ENCODE measurements around the gene GPLD1. TPM values are rescaled to one million over a fixed set of nuclear protein-coding genes. Genes with fewer than 3 reads are reported as not detected.

The GPLD1 gene
- total and polyA plus RNA-seq, 9 of the 15 experiments (the other 6 are each of a cell fraction or from before 2014, with no cell fraction given) = 0.11 to 1.3 (median 0.82) TPM

- TF ChIP-seq, protein P1, sequence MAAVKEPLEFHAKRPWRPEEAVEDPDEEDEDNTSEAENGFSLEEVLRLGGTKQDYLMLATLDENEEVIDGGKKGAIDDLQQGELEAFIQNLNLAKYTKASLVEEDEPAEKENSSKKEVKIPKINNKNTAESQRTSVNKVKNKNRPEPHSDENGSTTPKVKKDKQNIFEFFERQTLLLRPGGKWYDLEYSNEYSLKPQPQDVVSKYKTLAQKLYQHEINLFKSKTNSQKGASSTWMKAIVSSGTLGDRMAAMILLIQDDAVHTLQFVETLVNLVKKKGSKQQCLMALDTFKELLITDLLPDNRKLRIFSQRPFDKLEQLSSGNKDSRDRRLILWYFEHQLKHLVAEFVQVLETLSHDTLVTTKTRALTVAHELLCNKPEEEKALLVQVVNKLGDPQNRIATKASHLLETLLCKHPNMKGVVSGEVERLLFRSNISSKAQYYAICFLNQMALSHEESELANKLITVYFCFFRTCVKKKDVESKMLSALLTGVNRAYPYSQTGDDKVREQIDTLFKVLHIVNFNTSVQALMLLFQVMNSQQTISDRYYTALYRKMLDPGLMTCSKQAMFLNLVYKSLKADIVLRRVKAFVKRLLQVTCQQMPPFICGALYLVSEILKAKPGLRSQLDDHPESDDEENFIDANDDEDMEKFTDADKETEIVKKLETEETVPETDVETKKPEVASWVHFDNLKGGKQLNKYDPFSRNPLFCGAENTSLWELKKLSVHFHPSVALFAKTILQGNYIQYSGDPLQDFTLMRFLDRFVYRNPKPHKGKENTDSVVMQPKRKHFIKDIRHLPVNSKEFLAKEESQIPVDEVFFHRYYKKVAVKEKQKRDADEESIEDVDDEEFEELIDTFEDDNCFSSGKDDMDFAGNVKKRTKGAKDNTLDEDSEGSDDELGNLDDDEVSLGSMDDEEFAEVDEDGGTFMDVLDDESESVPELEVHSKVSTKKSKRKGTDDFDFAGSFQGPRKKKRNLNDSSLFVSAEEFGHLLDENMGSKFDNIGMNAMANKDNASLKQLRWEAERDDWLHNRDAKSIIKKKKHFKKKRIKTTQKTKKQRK (IDR thresholded peaks at IDR 0.05; ENCODE audit: borderline replicate concordance, low read depth, low read length) = no peak
These were observed 85.9 kb downstream of the GPLD1 start (continued) for GRCh38 chr6:24403501-24403824.

GRCh38 chr6:24402697-24403500 is 86.5 kb downstream of the GPLD1 start, which contains the start of gene MRS2:
TSS of gene MRS2 (plus strand) at chr6:24402936. CDS start at chr6:24403047, 111 bp downstream.
- no TSS peak for BruUV-seq (replicated peaks)
- H3K79me2 ChIP-seq (ENCODE audit: control insufficient read depth, insufficient read depth, low read length) = peaks cover 49% of the 10 kb centered on the region
- ChIA-PET CTCF (ENCODE audit: low intra/inter-chr PET ratio) (no interaction called here), POLR2A (interaction anchor here (0.6 to 1.2 kb wide), 3 partner anchors 10 to 1629 kb away, joined by 3 to 6 read pairs (median 3); a partner anchor contains a TSS)
- no peaks in the 10 kb centered on the region for H3K9me3 ChIP-seq (replicated peaks; ENCODE audit: control insufficient read depth, insufficient read depth, low read depth, low read length)
- peak; percentile 98 for ATAC-seq
- H3K4me3 ChIP-seq = peak within 1 kb of the TSS; percentile 85
- intact Hi-C loops (cut with micrococcal nuclease) (loop anchor here (5.0 kb wide), 1 partner anchor 369 kb away; the partner anchor contains the start of gene GMNN), in situ Hi-C loops (cut with MboI) (no loop called here)
- H3K9ac ChIP-seq (ENCODE audit: insufficient read depth in 1 of 2, low read depth in 2 of 2, low read length in 2 of 2) = peak within 1 kb of the TSS; percentile 84 to 98
- peak; percentile 79 to 95 (median 88) for DNase-seq (ENCODE audit: extremely low read depth in 1 of 4, low spot score in 3 of 4)
- peaks cover 33% of the 10 kb centered on the region for H3K36me3 ChIP-seq (ENCODE audit: control insufficient read depth, insufficient read depth, low read length)
- H3K4me2 ChIP-seq (ENCODE audit: insufficient read depth, low read length) = peak within 1 kb of the TSS; percentile 99
- H3K4me1 ChIP-seq (replicated peaks in 1 of 2; ENCODE audit: control insufficient read depth in 2 of 2, insufficient read depth in 2 of 2, low read length in 2 of 2) = peaks cover 13 to 23% of the 10 kb centered on the region in 2 experiments; a peak in 4 of 5 replicates
- no peaks in the 10 kb centered on the region for H4K20me1 ChIP-seq (replicated peaks; ENCODE audit: control insufficient read depth, insufficient read depth, low read length)
- peak within 1 kb of the TSS; percentile 98 for H2AFZ ChIP-seq (ENCODE audit: low read depth, low read length)
- H3K27me3 ChIP-seq (ENCODE audit: control insufficient read depth in 2 of 2, insufficient read depth in 2 of 2, low read length in 2 of 2) = no peaks in the 10 kb centered on the region
- FAIRE-seq = peak; percentile 82
- WGBS (ENCODE audit: insufficient coverage, low coverage, missing lambda C conversion rate) = under 1% methylated on average over 53 of the region's 63 CpGs
- H3K9me1 ChIP-seq (ENCODE audit: control insufficient read depth, insufficient read depth, low read length) = no peaks in the 10 kb centered on the region
- peak within 1 kb of the TSS; percentile 80 for H3K27ac ChIP-seq (ENCODE audit: extremely low read depth, low read depth, low read length)
- TF ChIP-seq CBFA2T3 (IDR thresholded peaks at IDR 0.05) = no peak
- TF ChIP-seq TAF15 (IDR thresholded peaks at IDR 0.05; ENCODE audit: low read depth, low read length) = no peak
- no peak for TF ChIP-seq ZNF121 (CRISPR knock-in tag; conservative IDR thresholded peaks at IDR 0.05)
- peak; percentile 65 for TF ChIP-seq L3MBTL2 (IDR thresholded peaks at IDR 0.05)
- TF ChIP-seq ZFX (CRISPR knock-in tag; IDR thresholded peaks at IDR 0.05) = peak; percentile 94
- TF ChIP-seq, protein P2, sequence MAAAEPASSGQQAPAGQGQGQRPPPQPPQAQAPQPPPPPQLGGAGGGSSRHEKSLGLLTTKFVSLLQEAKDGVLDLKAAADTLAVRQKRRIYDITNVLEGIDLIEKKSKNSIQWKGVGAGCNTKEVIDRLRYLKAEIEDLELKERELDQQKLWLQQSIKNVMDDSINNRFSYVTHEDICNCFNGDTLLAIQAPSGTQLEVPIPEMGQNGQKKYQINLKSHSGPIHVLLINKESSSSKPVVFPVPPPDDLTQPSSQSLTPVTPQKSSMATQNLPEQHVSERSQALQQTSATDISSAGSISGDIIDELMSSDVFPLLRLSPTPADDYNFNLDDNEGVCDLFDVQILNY (CRISPR knock-in tag; IDR thresholded peaks at IDR 0.05) = no peak; the same call in 1 of the 2 replicates
- peak; percentile 18; the same call in 1 of the 2 replicates for TF ChIP-seq LARP7 (IDR thresholded peaks at IDR 0.05)
- TF ChIP-seq CHAMP1 (IDR thresholded peaks at IDR 0.05) = no peak
- TF ChIP-seq, protein P3, sequence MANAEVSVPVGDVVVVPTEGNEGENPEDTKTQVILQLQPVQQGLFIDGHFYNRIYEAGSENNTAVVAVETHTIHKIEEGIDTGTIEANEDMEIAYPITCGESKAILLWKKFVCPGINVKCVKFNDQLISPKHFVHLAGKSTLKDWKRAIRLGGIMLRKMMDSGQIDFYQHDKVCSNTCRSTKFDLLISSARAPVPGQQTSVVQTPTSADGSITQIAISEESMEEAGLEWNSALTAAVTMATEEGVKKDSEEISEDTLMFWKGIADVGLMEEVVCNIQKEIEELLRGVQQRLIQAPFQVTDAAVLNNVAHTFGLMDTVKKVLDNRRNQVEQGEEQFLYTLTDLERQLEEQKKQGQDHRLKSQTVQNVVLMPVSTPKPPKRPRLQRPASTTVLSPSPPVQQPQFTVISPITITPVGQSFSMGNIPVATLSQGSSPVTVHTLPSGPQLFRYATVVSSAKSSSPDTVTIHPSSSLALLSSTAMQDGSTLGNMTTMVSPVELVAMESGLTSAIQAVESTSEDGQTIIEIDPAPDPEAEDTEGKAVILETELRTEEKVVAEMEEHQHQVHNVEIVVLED (CRISPR knock-in tag; IDR thresholded peaks at IDR 0.05) = peak; percentile 32; the same call in 1 of the 2 replicates
- TF ChIP-seq ZNF57 (CRISPR knock-in tag; IDR thresholded peaks at IDR 0.05) = no peak
- TF ChIP-seq ZSCAN32 (CRISPR knock-in tag; IDR thresholded peaks at IDR 0.05) = no peak
